Adrenal gland (tissue), 5 donors: Measurements from ENCODE around the gene CAMTA1.

Experiments
- POLR2A ChIP-seq, 2 donors: fragments of 450-650 bp; IDR thresholded peaks; one replicate each; pipeline ENCODE4 v1.6.1; 2017; ENCODE audit warnings: antibody characterized with exemption in 2 of 2, mild to moderate bottlenecking in 2 of 2, moderate library complexity in 1 of 2
- TF ChIP-seq, protein P1 (sequence below), 6 experiments: fragments of 450-650 bp in 4 of 6; fragments of 200-600 bp in 2 of 6; sonication (generic) in 1 of 6; IDR thresholded peaks; 1 replicate in 5 of 6; 2 replicates in 1 of 6; pipeline versions ENCODE4 v1.5.1 to v1.8.0; 2016 to 2021; ENCODE audit warnings: antibody characterized with exemption in 6 of 6, mild to moderate bottlenecking in 2 of 6, moderate library complexity in 1 of 6
- donor health status: DM: no; HTN: no; CAD: no.

DNA sequence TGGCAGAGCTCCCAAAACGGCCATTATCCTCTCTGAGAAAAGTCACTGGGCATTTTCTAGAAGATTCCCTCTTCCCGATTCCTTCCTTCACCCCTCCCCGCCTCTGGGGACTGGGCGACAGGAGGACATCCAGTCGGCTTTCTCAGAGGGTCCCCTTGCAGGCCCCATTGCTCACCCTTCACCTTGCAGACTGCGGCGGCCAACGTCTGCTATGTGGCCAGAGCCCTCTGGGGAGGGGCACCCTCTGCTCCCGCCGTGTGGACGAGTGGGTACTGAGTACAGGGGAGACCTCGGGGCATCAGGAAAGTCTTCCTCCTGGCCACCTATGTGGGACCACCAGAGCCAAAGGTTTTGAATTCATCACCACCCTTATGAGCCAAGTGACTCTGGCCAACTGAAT lies 692.3 kb downstream of the CAMTA1 start:
- TF ChIP-seq, protein P1, sequence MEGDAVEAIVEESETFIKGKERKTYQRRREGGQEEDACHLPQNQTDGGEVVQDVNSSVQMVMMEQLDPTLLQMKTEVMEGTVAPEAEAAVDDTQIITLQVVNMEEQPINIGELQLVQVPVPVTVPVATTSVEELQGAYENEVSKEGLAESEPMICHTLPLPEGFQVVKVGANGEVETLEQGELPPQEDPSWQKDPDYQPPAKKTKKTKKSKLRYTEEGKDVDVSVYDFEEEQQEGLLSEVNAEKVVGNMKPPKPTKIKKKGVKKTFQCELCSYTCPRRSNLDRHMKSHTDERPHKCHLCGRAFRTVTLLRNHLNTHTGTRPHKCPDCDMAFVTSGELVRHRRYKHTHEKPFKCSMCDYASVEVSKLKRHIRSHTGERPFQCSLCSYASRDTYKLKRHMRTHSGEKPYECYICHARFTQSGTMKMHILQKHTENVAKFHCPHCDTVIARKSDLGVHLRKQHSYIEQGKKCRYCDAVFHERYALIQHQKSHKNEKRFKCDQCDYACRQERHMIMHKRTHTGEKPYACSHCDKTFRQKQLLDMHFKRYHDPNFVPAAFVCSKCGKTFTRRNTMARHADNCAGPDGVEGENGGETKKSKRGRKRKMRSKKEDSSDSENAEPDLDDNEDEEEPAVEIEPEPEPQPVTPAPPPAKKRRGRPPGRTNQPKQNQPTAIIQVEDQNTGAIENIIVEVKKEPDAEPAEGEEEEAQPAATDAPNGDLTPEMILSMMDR (IDR thresholded peaks at IDR 0.05): no peak
- TF ChIP-seq POLR2A (IDR thresholded peaks at IDR 0.05): no peak
